ENCODE measurements around the gene MRPL45. TPM values are rescaled to one million over a fixed set of nuclear protein-coding genes. Genes with fewer than 3 reads are reported as not detected.

Gene MRPL45
- total RNA-seq, 4 donors from 2014 or later, result 27.6 to 35.3 (median 29.2) TPM

GRCh38 chr17:38338053-38338452, 41.1 kb downstream of the MRPL45 start:
- TF ChIP-seq POLR2AphosphoS5 (IDR thresholded peaks at IDR 0.05) (no peak), EP300 (IDR thresholded peaks at IDR 0.05) (no peak), POLR2A (IDR thresholded peaks at IDR 0.05; ENCODE audit: low read depth) (no peak)
- TF ChIP-seq, protein P1, sequence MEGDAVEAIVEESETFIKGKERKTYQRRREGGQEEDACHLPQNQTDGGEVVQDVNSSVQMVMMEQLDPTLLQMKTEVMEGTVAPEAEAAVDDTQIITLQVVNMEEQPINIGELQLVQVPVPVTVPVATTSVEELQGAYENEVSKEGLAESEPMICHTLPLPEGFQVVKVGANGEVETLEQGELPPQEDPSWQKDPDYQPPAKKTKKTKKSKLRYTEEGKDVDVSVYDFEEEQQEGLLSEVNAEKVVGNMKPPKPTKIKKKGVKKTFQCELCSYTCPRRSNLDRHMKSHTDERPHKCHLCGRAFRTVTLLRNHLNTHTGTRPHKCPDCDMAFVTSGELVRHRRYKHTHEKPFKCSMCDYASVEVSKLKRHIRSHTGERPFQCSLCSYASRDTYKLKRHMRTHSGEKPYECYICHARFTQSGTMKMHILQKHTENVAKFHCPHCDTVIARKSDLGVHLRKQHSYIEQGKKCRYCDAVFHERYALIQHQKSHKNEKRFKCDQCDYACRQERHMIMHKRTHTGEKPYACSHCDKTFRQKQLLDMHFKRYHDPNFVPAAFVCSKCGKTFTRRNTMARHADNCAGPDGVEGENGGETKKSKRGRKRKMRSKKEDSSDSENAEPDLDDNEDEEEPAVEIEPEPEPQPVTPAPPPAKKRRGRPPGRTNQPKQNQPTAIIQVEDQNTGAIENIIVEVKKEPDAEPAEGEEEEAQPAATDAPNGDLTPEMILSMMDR (IDR thresholded peaks at IDR 0.05), result no peak
- WGBS, result 73% methylated on average over 5 of the region's 5 CpGs
- Histone ChIP-seq H3K4me3 (no peak overlapping the region), H3K4me1 (peaks cover 0 to 9% (median 5%) of the 10 kb centered on the region in 4 donors), H3K9me3 (no peaks in the 10 kb centered on the region), H3K36me3 (no peaks in the 10 kb centered on the region), H3K27me3 (peaks cover 0 to 27% (median 5%) of the 10 kb centered on the region in 4 donors), H3K27ac (replicated peaks in 1 of 4) (no peak overlapping the region)
- DNase-seq (ENCODE audit: extremely low spot score), result no peak
- intact Hi-C loops (cut with DNase I), result no loop called here

GRCh38 chr17:38338535-38338934, 41.6 kb downstream of the MRPL45 start:
- H3K4me3 ChIP-seq, result no peak overlapping the region
- 94% methylated on average over 4 of the region's 4 CpGs for WGBS
- H3K36me3 ChIP-seq, result no peaks in the 10 kb centered on the region
- no peak overlapping the region for H3K27ac ChIP-seq (replicated peaks in 1 of 4)
- H3K27me3 ChIP-seq, result peaks cover 0 to 27% (median 4%) of the 10 kb centered on the region in 4 donors
- DNase-seq (ENCODE audit: extremely low spot score), result no peak
- H3K4me1 ChIP-seq, result peaks cover 0 to 9% (median 5%) of the 10 kb centered on the region in 4 donors
- TF ChIP-seq POLR2AphosphoS5 (IDR thresholded peaks at IDR 0.05), result no peak
- TF ChIP-seq POLR2A (IDR thresholded peaks at IDR 0.05; ENCODE audit: low read depth), result no peak
- no peak for TF ChIP-seq EP300 (IDR thresholded peaks at IDR 0.05)
- TF ChIP-seq, protein P1 (IDR thresholded peaks at IDR 0.05), result no peak
- intact Hi-C loops (cut with DNase I), result no loop called here
- H3K9me3 ChIP-seq, result no peaks in the 10 kb centered on the region

DNA sequence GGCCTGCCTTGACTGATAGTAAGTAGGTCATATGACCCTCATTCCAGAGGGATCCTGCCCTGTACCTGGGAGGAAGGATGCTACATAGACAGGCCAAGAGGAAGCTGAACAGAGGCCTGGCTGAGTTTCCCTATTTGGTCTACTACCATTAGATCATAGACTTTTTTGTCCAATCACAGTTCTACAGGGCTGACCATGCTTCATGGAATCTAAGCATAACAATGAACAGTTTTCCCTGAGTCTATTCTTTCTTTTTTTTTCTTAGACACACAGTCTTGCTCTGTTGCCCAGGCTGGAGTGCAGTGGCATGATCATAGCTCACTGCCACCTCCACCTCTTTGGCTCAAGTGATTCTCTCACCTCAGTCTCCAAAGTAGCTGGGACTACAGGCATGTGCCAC, 42.9 kb downstream of the MRPL45 start:
- TF ChIP-seq, protein P1 (IDR thresholded peaks at IDR 0.05), result no peak
- TF ChIP-seq POLR2AphosphoS5 (IDR thresholded peaks at IDR 0.05) (no peak), POLR2A (IDR thresholded peaks at IDR 0.05; ENCODE audit: low read depth) (no peak), EP300 (IDR thresholded peaks at IDR 0.05) (no peak)
- H3K27me3 ChIP-seq, result peaks cover 0 to 21% (median 0%) of the 10 kb centered on the region in 4 donors
- no peak overlapping the region for H3K4me3 ChIP-seq
- intact Hi-C loops (cut with DNase I), result no loop called here
- H3K27ac ChIP-seq (replicated peaks in 1 of 4), result no peak overlapping the region
- H3K9me3 ChIP-seq, result no peaks in the 10 kb centered on the region
- no peaks in the 10 kb centered on the region for H3K36me3 ChIP-seq
- peaks cover 0 to 9% (median 5%) of the 10 kb centered on the region in 4 donors for H3K4me1 ChIP-seq
- DNase-seq (ENCODE audit: extremely low spot score), result no peak

GRCh38 chr17:38341035-38341721, 44.2 kb downstream of the MRPL45 start:
- WGBS, result 54% methylated on average over 4 of the region's 5 CpGs
- no peak overlapping the region for H3K27ac ChIP-seq (replicated peaks in 1 of 4)
- no peak for TF ChIP-seq POLR2A (IDR thresholded peaks at IDR 0.05; ENCODE audit: low read depth)
- no peak for TF ChIP-seq POLR2AphosphoS5 (IDR thresholded peaks at IDR 0.05)
- no peak for TF ChIP-seq EP300 (IDR thresholded peaks at IDR 0.05)
- TF ChIP-seq, protein P1 (IDR thresholded peaks at IDR 0.05), result no peak
- peaks cover 0 to 9% (median 5%) of the 10 kb centered on the region in 4 donors for H3K4me1 ChIP-seq
- DNase-seq (ENCODE audit: extremely low spot score), result no peak
- peaks cover 0 to 14% (median 0%) of the 10 kb centered on the region in 4 donors for H3K27me3 ChIP-seq
- intact Hi-C loops (cut with DNase I), result no loop called here
- H3K4me3 ChIP-seq, result no peak overlapping the region
- no peaks in the 10 kb centered on the region for H3K36me3 ChIP-seq
- no peaks in the 10 kb centered on the region for H3K9me3 ChIP-seq
